Esophagus muscularis mucosa (tissue), 4 donors: ENCODE results near the gene GRPEL2.

Source experiments
- EP300 ChIP-seq: sonication (generic); formaldehyde crosslinking; IDR thresholded peaks from one replicate; pipeline ENCODE4 v1.6.1; 2017; ENCODE audit warnings: antibody characterized with exemption
- POLR2A ChIP-seq: fragments of 450-650 bp; IDR thresholded peaks from one replicate; pipeline ENCODE4 v1.6.1; 2017; ENCODE audit warnings: antibody characterized with exemption, moderate library complexity, mild to moderate bottlenecking, low read depth
- POLR2AphosphoS5 ChIP-seq, 2 donors: sonication (generic); formaldehyde crosslinking; IDR thresholded peaks; one replicate each; pipeline ENCODE4 v1.6.1; 2017; ENCODE audit warnings: antibody characterized with exemption in 2 of 2
- TF ChIP-seq, protein P1 (sequence below), 3 experiments: fragments of 200-600 bp in 2 of 3; fragments of 450-650 bp in 1 of 3; sonication (generic) in 2 of 3; IDR thresholded peaks; one replicate each; pipeline ENCODE4 v1.5.1; 2017 to 2019; ENCODE audit warnings: antibody characterized with exemption in 3 of 3, mild to moderate bottlenecking in 2 of 3, moderate library complexity in 1 of 3

DNA sequence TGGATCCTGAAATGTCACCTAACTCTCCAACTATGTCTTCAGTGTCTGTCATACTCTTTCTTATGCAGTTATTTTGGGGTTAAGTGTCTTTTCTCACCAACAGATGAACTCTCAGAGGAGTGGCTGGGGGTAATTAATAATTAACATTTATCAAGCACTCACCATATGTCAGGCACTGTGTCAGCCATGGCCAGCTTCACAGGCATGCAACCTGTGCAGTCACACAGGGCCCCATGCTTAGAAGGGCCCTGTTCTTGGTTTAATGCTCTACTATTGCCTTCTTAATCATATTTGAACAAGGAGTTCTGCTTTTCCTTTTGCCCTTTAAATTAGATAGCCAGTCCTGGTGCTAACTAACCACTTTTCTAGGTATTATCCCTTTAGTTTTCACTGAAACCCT lies 3.4 kb upstream of the GRPEL2 start:
- TF ChIP-seq, protein P1, sequence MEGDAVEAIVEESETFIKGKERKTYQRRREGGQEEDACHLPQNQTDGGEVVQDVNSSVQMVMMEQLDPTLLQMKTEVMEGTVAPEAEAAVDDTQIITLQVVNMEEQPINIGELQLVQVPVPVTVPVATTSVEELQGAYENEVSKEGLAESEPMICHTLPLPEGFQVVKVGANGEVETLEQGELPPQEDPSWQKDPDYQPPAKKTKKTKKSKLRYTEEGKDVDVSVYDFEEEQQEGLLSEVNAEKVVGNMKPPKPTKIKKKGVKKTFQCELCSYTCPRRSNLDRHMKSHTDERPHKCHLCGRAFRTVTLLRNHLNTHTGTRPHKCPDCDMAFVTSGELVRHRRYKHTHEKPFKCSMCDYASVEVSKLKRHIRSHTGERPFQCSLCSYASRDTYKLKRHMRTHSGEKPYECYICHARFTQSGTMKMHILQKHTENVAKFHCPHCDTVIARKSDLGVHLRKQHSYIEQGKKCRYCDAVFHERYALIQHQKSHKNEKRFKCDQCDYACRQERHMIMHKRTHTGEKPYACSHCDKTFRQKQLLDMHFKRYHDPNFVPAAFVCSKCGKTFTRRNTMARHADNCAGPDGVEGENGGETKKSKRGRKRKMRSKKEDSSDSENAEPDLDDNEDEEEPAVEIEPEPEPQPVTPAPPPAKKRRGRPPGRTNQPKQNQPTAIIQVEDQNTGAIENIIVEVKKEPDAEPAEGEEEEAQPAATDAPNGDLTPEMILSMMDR (IDR thresholded peaks at IDR 0.05), result no peak
- TF ChIP-seq POLR2A, result no peak
- TF ChIP-seq POLR2AphosphoS5 (IDR thresholded peaks at IDR 0.05), result no peak
- no peak for TF ChIP-seq EP300
